Measurements from ENCODE around the gene PPEF1.

- no peak for TF ChIP-seq CTCF (IDR thresholded peaks at IDR 0.05)
- TF ChIP-seq EP300 (IDR thresholded peaks at IDR 0.05): no peak
Observed at GRCh38 chrX:18877469-18877868, 170.0 kb downstream of the PPEF1 start.
